Smooth muscle cell (in vitro differentiated cells): ENCODE measurements around the gene SYT14. TPM values are rescaled to one million over a fixed set of nuclear protein-coding genes. Genes with fewer than 3 reads are reported as not detected.

Experiments
- DNase-seq: peaks from one replicate; lab custom pipeline; 2025; ENCODE audit not compliant: unreplicated experiment; lab: John Stamatoyannopoulos, UW
- H2AFZ ChIP-seq: fragments of 200-600 bp; sonication (generic); 2 replicates; pipeline ENCODE4 v1.6.0; 2016; ENCODE audit warnings: antibody characterized with exemption, low read depth, mild to moderate bottlenecking
- H3F3A ChIP-seq: fragments of 200-600 bp; sonication (generic); 2 replicates; pipeline ENCODE4 v1.6.0; 2017; ENCODE audit warnings: antibody characterized with exemption, low read depth
- H3K27ac ChIP-seq: fragments of 200-600 bp; sonication (generic); 2 replicates; pipeline ENCODE4 v1.5.1; 2016; ENCODE audit warnings: low read depth, mild to moderate bottlenecking
- H3K27me3 ChIP-seq: fragments of 200-600 bp; sonication (generic); 2 replicates; pipeline ENCODE4 v1.6.1; 2016; ENCODE audit warnings: low read depth, mild to moderate bottlenecking
- H3K36me3 ChIP-seq: fragments of 200-600 bp; sonication (generic); 2 replicates; pipeline ENCODE4 v1.5.1; 2016; ENCODE audit warnings: low read depth
- H3K4me1 ChIP-seq: fragments of 200-600 bp; sonication (generic); 2 replicates; pipeline ENCODE4 v1.5.1; 2016; ENCODE audit warnings: low read depth
- H3K4me2 ChIP-seq: fragments of 200-600 bp; sonication (generic); 2 replicates; pipeline ENCODE4 v1.6.0; 2016; ENCODE audit warnings: mild to moderate bottlenecking
- H3K4me3 ChIP-seq: fragments of 200-600 bp; sonication (generic); 2 replicates; pipeline ENCODE4 v1.5.1; 2016; ENCODE audit warnings: mild to moderate bottlenecking
- H3K79me2 ChIP-seq: fragments of 200-600 bp; sonication (generic); 2 replicates; pipeline ENCODE4 v1.6.0; 2016; ENCODE audit warnings: low read depth, mild to moderate bottlenecking
- H3K9ac ChIP-seq: fragments of 200-600 bp; sonication (generic); 2 replicates; pipeline ENCODE4 v1.6.0; 2016; ENCODE audit warnings: low read depth
- H3K9me3 ChIP-seq: fragments of 200-600 bp; sonication (generic); replicated peaks from 2 replicates; pipeline ENCODE4 v1.5.1; 2016; ENCODE audit warnings: low read depth
- H4K20me1 ChIP-seq: fragments of 200-600 bp; sonication (generic); 2 replicates; pipeline ENCODE4 v1.6.0; 2016; ENCODE audit warnings: low read depth
- CTCF ChIP-seq: fragments of 200-600 bp; sonication (generic); IDR thresholded peaks from 2 replicates; pipeline ENCODE4 v1.5.1; 2017; ENCODE audit warnings: borderline replicate concordance, mild to moderate bottlenecking, antibody characterized with exemption; ENCODE audit not compliant: insufficient read depth, poor library complexity, severe bottlenecking
- WGBS: methylation state at CpG from one replicate; pipeline ENCODE4 v1.1.7; 2016; ENCODE audit warnings: low lambda C conversion rate; 5-methylcytosine and 5-hydroxymethylcytosine counted together
- polyA plus RNA-seq: library from polyadenylated mRNA; unstranded; fragments of >200 nt; fragmentation: Nextera tagmentation; extraction: Ambion mirVana; gene quantifications from 2 replicates; pipeline ENCODE4 v1.2.1, GENCODE V29; 2016
- total RNA-seq: library from RNA; depleted of rRNA; stranded (reverse); fragments of >200 nt; gene quantifications from 2 replicates; pipeline ENCODE4 v1.2.3, GENCODE V29; 2014

SYT14 gene
- total and polyA plus RNA-seq, 2 experiments from 2014 or later = 0.81 TPM; not detected in 1

- Histone ChIP-seq H3K9ac (no peak overlapping the region), H2AFZ (no peak overlapping the region), H3K4me1 (no peaks in the 10 kb centered on the region), H3K27ac (no peak overlapping the region), H4K20me1 (no peaks in the 10 kb centered on the region), H3K4me3 (no peak overlapping the region), H3K9me3 (no peaks in the 10 kb centered on the region), H3K36me3 (no peaks in the 10 kb centered on the region), H3K27me3 (no peaks in the 10 kb centered on the region), H3F3A (no peaks in the 10 kb centered on the region), H3K4me2 (no peak overlapping the region), H3K79me2 (no peaks in the 10 kb centered on the region)
- no peak for TF ChIP-seq CTCF
- 97% methylated on average over 2 of the region's 2 CpGs for WGBS
- DNase-seq = no peak
These were observed 18.1 kb downstream of the SYT14 start for GRCh38 chr1:209956116-209956515.

- no peaks in the 10 kb centered on the region for H3K79me2 ChIP-seq
- H3F3A ChIP-seq = no peaks in the 10 kb centered on the region
- no peak overlapping the region for H2AFZ ChIP-seq
- no peaks in the 10 kb centered on the region for H3K4me1 ChIP-seq
- no peak overlapping the region for H3K9ac ChIP-seq
- no peak overlapping the region for H3K4me3 ChIP-seq
- H3K27me3 ChIP-seq = no peaks in the 10 kb centered on the region
- no peaks in the 10 kb centered on the region for H3K9me3 ChIP-seq
- WGBS = 86% methylated on average over 2 of the region's 2 CpGs
- DNase-seq = no peak
- H3K27ac ChIP-seq = no peak overlapping the region
- H4K20me1 ChIP-seq = no peaks in the 10 kb centered on the region
- H3K36me3 ChIP-seq = no peaks in the 10 kb centered on the region
- H3K4me2 ChIP-seq = no peak overlapping the region
- TF ChIP-seq CTCF = no peak
These were observed 21.6 kb downstream of the SYT14 start for GRCh38 chr1:209959623-209960022.

- WGBS = 69% methylated on average over 2 of the region's 2 CpGs
These were observed 22.9 kb downstream of the SYT14 start for GRCh38 chr1:209960926-209961325.

More at GRCh38 chr1:209960926-209961325, 22.9 kb downstream of the SYT14 start:
- no peaks in the 10 kb centered on the region for H3K79me2 ChIP-seq
- H2AFZ ChIP-seq = no peak overlapping the region
- DNase-seq = no peak
- no peak overlapping the region for H3K4me3 ChIP-seq
- no peaks in the 10 kb centered on the region for H3K4me1 ChIP-seq
- H4K20me1 ChIP-seq = no peaks in the 10 kb centered on the region
- no peak overlapping the region for H3K9ac ChIP-seq
- no peak for TF ChIP-seq CTCF
- no peaks in the 10 kb centered on the region for H3K9me3 ChIP-seq
- H3F3A ChIP-seq = no peaks in the 10 kb centered on the region
- no peak overlapping the region for H3K4me2 ChIP-seq
- no peak overlapping the region for H3K27ac ChIP-seq
- H3K27me3 ChIP-seq = no peaks in the 10 kb centered on the region
- no peaks in the 10 kb centered on the region for H3K36me3 ChIP-seq
